Liver (tissue), 9 donors: ENCODE results near the gene NOTCH4. TPM values are rescaled to one million over a fixed set of nuclear protein-coding genes. Genes with fewer than 3 reads are reported as not detected.
A peak's percentile ranks its signal among the peaks of the same experiment; 100 is the strongest.

Source experiments
- DNase-seq: peaks from one replicate; pipeline ENCODE4 v3.0.0-alpha.2; 2017; ENCODE audit warnings: low spot score
- H3K27ac ChIP-seq, 2 donors: one replicate each; pipeline ENCODE4 v1.7.0; 2013; ENCODE audit warnings: inconsistent platforms in 2 of 2, low read length in 2 of 2, control low read depth in 1 of 2, low read depth in 1 of 2, mild to moderate bottlenecking in 1 of 2
- H3K27me3 ChIP-seq, 4 donors: one replicate each; pipeline versions ENCODE4 v1.6.1 to v1.7.0; 2013; ENCODE audit warnings: low read length in 3 of 4, inconsistent platforms in 1 of 4, mild to moderate bottlenecking in 1 of 4, moderate library complexity in 1 of 4; ENCODE audit not compliant: control insufficient read depth in 4 of 4, insufficient read depth in 4 of 4
- H3K36me3 ChIP-seq, 4 donors: one replicate each; pipeline versions ENCODE4 v1.6.1 to v1.7.0; 2013; ENCODE audit warnings: low read length in 3 of 4, mild to moderate bottlenecking in 3 of 4, low read depth in 1 of 4, moderate library complexity in 1 of 4; ENCODE audit not compliant: control insufficient read depth in 4 of 4, insufficient read depth in 3 of 4
- H3K4me1 ChIP-seq, 4 donors: one replicate each; pipeline versions ENCODE4 v1.6.1 to v1.7.0; 2013; ENCODE audit warnings: low read length in 3 of 4, mild to moderate bottlenecking in 3 of 4, moderate library complexity in 1 of 4; ENCODE audit not compliant: control insufficient read depth in 4 of 4, insufficient read depth in 4 of 4
- H3K4me3 ChIP-seq, 3 donors: one replicate each; pipeline versions ENCODE4 v1.6.1 to v1.7.0; 2013; ENCODE audit warnings: low read length in 3 of 3, control low read depth in 1 of 3, low read depth in 1 of 3, mild to moderate bottlenecking in 1 of 3
- H3K9ac ChIP-seq, 2 donors: one replicate each; pipeline ENCODE4 v1.7.0; 2013; ENCODE audit warnings: low read length in 2 of 2, mild to moderate bottlenecking in 2 of 2, moderate library complexity in 2 of 2, control low read depth in 1 of 2, low read depth in 1 of 2
- H3K9me3 ChIP-seq, 4 donors: one replicate each; pipeline versions ENCODE4 v1.6.1 to v1.7.0; 2013; ENCODE audit warnings: low read length in 3 of 4; ENCODE audit not compliant: control insufficient read depth in 4 of 4
- ATF3 ChIP-seq: IDR thresholded peaks from 2 replicates; pipeline ENCODE4 v1.6.1; 2016; ENCODE audit warnings: antibody characterized with exemption
- CTCF ChIP-seq: fragments of 150-350 bp; IDR thresholded peaks from 2 replicates; pipeline ENCODE4 v1.5.1; 2017; ENCODE audit warnings: improper control_type of control experiment, low read depth, low read length; ENCODE audit not compliant: missing input control
- EGR1 ChIP-seq, 2 donors: IDR thresholded peaks; 2 replicates each; pipeline ENCODE4 v1.6.1; 2016 to 2018; ENCODE audit warnings: antibody characterized with exemption in 2 of 2, low read depth in 2 of 2
- FOXA1 ChIP-seq: IDR thresholded peaks from 2 replicates; pipeline ENCODE4 v1.6.1; 2016; ENCODE audit warnings: antibody characterized with exemption
- FOXA2 ChIP-seq: IDR thresholded peaks from 2 replicates; pipeline ENCODE4 v1.6.1; 2016; ENCODE audit warnings: antibody characterized with exemption
- GABPA ChIP-seq, 2 donors: IDR thresholded peaks in 1 of 2; conservative IDR thresholded peaks in 1 of 2; 2 replicates each; pipeline ENCODE4 v1.6.1; 2016; ENCODE audit warnings: antibody characterized with exemption in 2 of 2, mild to moderate bottlenecking in 1 of 2, moderate library complexity in 1 of 2
- HNF4A ChIP-seq, 2 donors: conservative IDR thresholded peaks; 2 replicates each; pipeline ENCODE4 v1.6.1; 2016; ENCODE audit warnings: antibody characterized with exemption in 2 of 2, mild to moderate bottlenecking in 2 of 2
- HNF4G ChIP-seq: IDR thresholded peaks from 2 replicates; pipeline ENCODE4 v1.6.1; 2016; ENCODE audit warnings: antibody characterized with exemption
- JUND ChIP-seq, 2 donors: IDR thresholded peaks; 2 replicates each; pipeline ENCODE4 v1.6.1; 2016; ENCODE audit warnings: antibody characterized with exemption in 2 of 2
- MAX ChIP-seq: IDR thresholded peaks from 2 replicates; pipeline ENCODE4 v1.6.1; 2016; ENCODE audit warnings: antibody characterized with exemption
- NR2F2 ChIP-seq: IDR thresholded peaks from 2 replicates; pipeline ENCODE4 v1.6.1; 2016; ENCODE audit warnings: antibody characterized with exemption
- RAD21 ChIP-seq, 2 donors: IDR thresholded peaks; 2 replicates each; pipeline ENCODE4 v1.6.1; 2016; ENCODE audit warnings: antibody characterized with exemption in 2 of 2, mild to moderate bottlenecking in 2 of 2
- RXRA ChIP-seq, 2 donors: IDR thresholded peaks; 2 replicates each; pipeline ENCODE4 v1.6.1; 2017 to 2018; ENCODE audit warnings: antibody characterized with exemption in 2 of 2, mild to moderate bottlenecking in 1 of 2
- SP1 ChIP-seq: IDR thresholded peaks from 2 replicates; pipeline ENCODE4 v1.6.1; 2018; ENCODE audit warnings: antibody characterized with exemption, mild to moderate bottlenecking
- TAF1 ChIP-seq: conservative IDR thresholded peaks from 2 replicates; pipeline ENCODE4 v1.6.1; 2016; ENCODE audit warnings: antibody characterized with exemption, mild to moderate bottlenecking
- YY1 ChIP-seq: IDR thresholded peaks from 2 replicates; pipeline ENCODE4 v1.6.1; 2016; ENCODE audit warnings: antibody characterized with exemption, mild to moderate bottlenecking
- ZBTB33 ChIP-seq: IDR thresholded peaks from 2 replicates; pipeline ENCODE4 v1.6.1; 2016; ENCODE audit warnings: antibody characterized with exemption
- WGBS: extraction: QIAGEN DNeasy Blood & Tissue Kit; methylation state at CpG from one replicate; pipeline ENCODE4 v1.1.7; 2013; 5-methylcytosine and 5-hydroxymethylcytosine counted together
- polyA plus RNA-seq, 2 donors: library from polyadenylated mRNA; stranded (reverse) in 1 of 2; unstranded in 1 of 2; fragments of 200-250 nt in 1 of 2; fragments of >200 nt in 1 of 2; fragmentation: Nextera tagmentation in 1 of 2; extraction: Ambion mirVana in 1 of 2; gene quantifications; one replicate each; pipeline versions ENCODE4 v1.2.1 to v1.2.3, GENCODE V29; 2013 to 2015
- total RNA-seq, 2 donors: library from RNA; depleted of rRNA; stranded (reverse); fragments of >200 nt; gene quantifications; one replicate each; pipeline ENCODE4 v1.2.3, GENCODE V29; 2014
- donor health status: healthy.
- donor health status: healthy.
- donor health status: healthy.
- donor health status: healthy.
- donor health status: healthy.

Gene NOTCH4
- total and polyA plus RNA-seq, 4 donors, result 2.6 to 15.1 (median 8.8) TPM

GRCh38 chr6:32208996-32209395 is 14.9 kb downstream of the NOTCH4 start:
- Histone ChIP-seq H3K4me1 (no peaks in the 10 kb centered on the region), H3K4me3 (no peak overlapping the region), H3K9me3 (no peaks in the 10 kb centered on the region), H3K27ac (no peak overlapping the region), H3K9ac (no peak overlapping the region), H3K27me3 (no peaks in the 10 kb centered on the region), H3K36me3 (no peaks in the 10 kb centered on the region)
- peak; percentile 37 for TF ChIP-seq SP1
- no peak for TF ChIP-seq NR2F2
- peak in 1 of 2 donors; percentile 41 for TF ChIP-seq RXRA (IDR thresholded peaks at IDR 0.05)
- WGBS, result 59% methylated on average over 1 of the region's 1 CpG
- DNase-seq, result no peak

GRCh38 chr6:32204268-32204715 is 19.6 kb downstream of the NOTCH4 start:
- Histone ChIP-seq H3K9me3 (no peaks in the 10 kb centered on the region), H3K36me3 (no peaks in the 10 kb centered on the region), H3K27me3 (no peaks in the 10 kb centered on the region), H3K4me3 (no peak overlapping the region), H3K27ac (no peak overlapping the region), H3K9ac (no peak overlapping the region), H3K4me1 (no peaks in the 10 kb centered on the region)
- TF ChIP-seq TAF1, result no peak
- TF ChIP-seq HNF4A (conservative IDR thresholded peaks at IDR 0.05), result no peak
- TF ChIP-seq FOXA2, result no peak
- TF ChIP-seq NR2F2, result no peak
- no peak for TF ChIP-seq GABPA (IDR thresholded peaks at IDR 0.05 in 1 of 2, conservative IDR thresholded peaks at IDR 0.05 in 1 of 2)
- TF ChIP-seq MAX, result no peak
- TF ChIP-seq RXRA (IDR thresholded peaks at IDR 0.05), result no peak
- no peak for TF ChIP-seq YY1
- 90% methylated on average over 3 of the region's 3 CpGs for WGBS
- no peak for DNase-seq

GRCh38 chr6:32203426-32204267 is 20.2 kb downstream of the NOTCH4 start:
- Histone ChIP-seq H3K27me3 (no peaks in the 10 kb centered on the region), H3K9ac (no peak overlapping the region), H3K36me3 (no peaks in the 10 kb centered on the region), H3K27ac (no peak overlapping the region), H3K4me3 (no peak overlapping the region), H3K9me3 (no peaks in the 10 kb centered on the region), H3K4me1 (no peaks in the 10 kb centered on the region)
- no peak for DNase-seq
- TF ChIP-seq GABPA (IDR thresholded peaks at IDR 0.05 in 1 of 2, conservative IDR thresholded peaks at IDR 0.05 in 1 of 2) (no peak), MAX (no peak), FOXA2 (no peak), YY1 (no peak), RXRA (IDR thresholded peaks at IDR 0.05) (no peak), EGR1 (IDR thresholded peaks at IDR 0.05; ENCODE audit: low read depth in 2 of 2) (no peak), JUND (IDR thresholded peaks at IDR 0.05) (no peak), RAD21 (IDR thresholded peaks at IDR 0.05) (no peak), CTCF (no peak), ZBTB33 (no peak), FOXA1 (no peak), SP1 (no peak), HNF4G (no peak), TAF1 (no peak), ATF3 (no peak)
- WGBS, result 77% methylated on average over 9 of the region's 9 CpGs
